Cardiac muscle cell (in vitro differentiated cells and primary cell): Measurements from ENCODE around the gene RGS3. TPM values are rescaled to one million over a fixed set of nuclear protein-coding genes. Genes with fewer than 3 reads are reported as not detected.
A peak's percentile ranks its signal among the peaks of the same experiment; 100 is the strongest.

Experiments used
- DNase-seq, 2 donors: peaks; one replicate each; pipeline versions ENCODE4 v3.0.0 to v3.0.0-alpha.2; 2010 to 2017; ENCODE audit warnings: low read depth in 1 of 2, low spot score in 1 of 2
- H3K27ac ChIP-seq: fragments of 200-600 bp; sonication (generic); 2 replicates; pipeline ENCODE4 v1.5.1; 2016
- H3K27me3 ChIP-seq: fragments of 200-600 bp; sonication (generic); 2 replicates; pipeline ENCODE4 v1.6.0; 2016; ENCODE audit warnings: control low read depth
- H3K36me3 ChIP-seq: fragments of 200-600 bp; sonication (generic); 2 replicates; pipeline ENCODE4 v1.5.1; 2016; ENCODE audit warnings: control low read depth
- H3K4me1 ChIP-seq: fragments of 200-600 bp; sonication (generic); 2 replicates; pipeline ENCODE4 v1.8.1; 2017; ENCODE audit warnings: low read depth, mild to moderate bottlenecking, mixed run types
- H3K4me3 ChIP-seq: fragments of 200-600 bp; sonication (generic); 2 replicates; pipeline ENCODE4 v1.5.1; 2016; ENCODE audit warnings: mild to moderate bottlenecking
- H3K9me3 ChIP-seq: fragments of 200-600 bp; sonication (generic); 2 replicates; pipeline ENCODE4 v1.5.1; 2017; ENCODE audit warnings: low read depth, mild to moderate bottlenecking, control low read depth
- polyA plus RNA-seq: library from polyadenylated mRNA; unstranded; fragments of >200 nt; fragmentation: Nextera tagmentation; extraction: Ambion mirVana; gene quantifications from 2 replicates; pipeline ENCODE4 v1.2.1, GENCODE V29; 2016
- total RNA-seq: library from RNA; depleted of rRNA; stranded (reverse); fragments of >200 nt; gene quantifications from 2 replicates; pipeline ENCODE4 v1.2.3, GENCODE V29; 2016
- TF ChIP-seq, protein P1 (sequence below): IDR thresholded peaks from 2 replicates; pipeline ENCODE4 v1.5.1; 2012; ENCODE audit warnings: low read depth, mild to moderate bottlenecking, low read length

RGS3 gene
- total and polyA plus RNA-seq, 2 experiments from 2014 or later: 94.7 to 126 TPM

DNA sequence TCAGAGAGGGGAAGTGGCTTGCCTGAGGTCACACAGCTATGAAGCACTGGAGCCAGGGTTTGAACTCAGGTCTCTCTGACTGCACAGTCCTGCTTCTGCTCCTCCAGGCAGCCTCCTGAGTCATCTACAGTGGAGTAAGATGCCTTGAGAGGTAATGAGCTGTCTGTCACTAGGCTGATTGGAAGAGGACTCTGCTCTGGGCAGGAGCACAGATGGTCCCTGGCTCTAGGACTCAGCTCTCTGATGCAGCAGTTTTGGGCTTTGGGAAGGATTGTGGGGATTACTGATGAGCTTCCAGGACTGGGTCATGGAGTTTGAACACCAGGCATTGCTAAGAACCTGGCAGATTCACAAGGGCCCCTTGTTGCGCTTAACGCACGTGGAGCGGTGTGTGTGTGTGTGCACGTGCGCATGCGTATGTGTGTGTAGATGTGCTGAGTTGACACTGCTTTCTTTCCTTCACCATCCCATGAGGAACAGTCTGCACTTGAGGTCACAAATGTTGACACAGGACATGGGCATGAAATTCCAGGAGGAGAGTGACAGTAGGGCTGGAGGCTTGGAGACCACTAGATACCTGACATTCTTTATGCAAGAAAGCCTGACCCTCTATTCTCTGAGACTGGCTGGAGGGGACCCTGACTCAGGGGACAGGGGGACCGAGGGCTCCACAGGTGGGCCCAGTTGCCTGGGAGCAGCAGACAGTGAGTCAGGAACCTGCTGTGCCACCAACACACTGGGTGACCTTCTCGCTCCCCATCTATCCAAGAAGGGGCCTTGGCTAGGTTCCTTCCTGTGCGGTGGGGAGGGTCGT is 170.5 kb downstream of the RGS3 start:
- H3K27ac ChIP-seq: peak overlapping the region; percentile 41
- no peaks in the 10 kb centered on the region for H3K27me3 ChIP-seq
- H3K36me3 ChIP-seq: no peaks in the 10 kb centered on the region
- DNase-seq: no peak
- no peak overlapping the region for H3K4me3 ChIP-seq
- H3K9me3 ChIP-seq: no peaks in the 10 kb centered on the region
- TF ChIP-seq, protein P1, sequence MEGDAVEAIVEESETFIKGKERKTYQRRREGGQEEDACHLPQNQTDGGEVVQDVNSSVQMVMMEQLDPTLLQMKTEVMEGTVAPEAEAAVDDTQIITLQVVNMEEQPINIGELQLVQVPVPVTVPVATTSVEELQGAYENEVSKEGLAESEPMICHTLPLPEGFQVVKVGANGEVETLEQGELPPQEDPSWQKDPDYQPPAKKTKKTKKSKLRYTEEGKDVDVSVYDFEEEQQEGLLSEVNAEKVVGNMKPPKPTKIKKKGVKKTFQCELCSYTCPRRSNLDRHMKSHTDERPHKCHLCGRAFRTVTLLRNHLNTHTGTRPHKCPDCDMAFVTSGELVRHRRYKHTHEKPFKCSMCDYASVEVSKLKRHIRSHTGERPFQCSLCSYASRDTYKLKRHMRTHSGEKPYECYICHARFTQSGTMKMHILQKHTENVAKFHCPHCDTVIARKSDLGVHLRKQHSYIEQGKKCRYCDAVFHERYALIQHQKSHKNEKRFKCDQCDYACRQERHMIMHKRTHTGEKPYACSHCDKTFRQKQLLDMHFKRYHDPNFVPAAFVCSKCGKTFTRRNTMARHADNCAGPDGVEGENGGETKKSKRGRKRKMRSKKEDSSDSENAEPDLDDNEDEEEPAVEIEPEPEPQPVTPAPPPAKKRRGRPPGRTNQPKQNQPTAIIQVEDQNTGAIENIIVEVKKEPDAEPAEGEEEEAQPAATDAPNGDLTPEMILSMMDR: no peak
- peaks cover 44% of the 10 kb centered on the region for H3K4me1 ChIP-seq

DNA sequence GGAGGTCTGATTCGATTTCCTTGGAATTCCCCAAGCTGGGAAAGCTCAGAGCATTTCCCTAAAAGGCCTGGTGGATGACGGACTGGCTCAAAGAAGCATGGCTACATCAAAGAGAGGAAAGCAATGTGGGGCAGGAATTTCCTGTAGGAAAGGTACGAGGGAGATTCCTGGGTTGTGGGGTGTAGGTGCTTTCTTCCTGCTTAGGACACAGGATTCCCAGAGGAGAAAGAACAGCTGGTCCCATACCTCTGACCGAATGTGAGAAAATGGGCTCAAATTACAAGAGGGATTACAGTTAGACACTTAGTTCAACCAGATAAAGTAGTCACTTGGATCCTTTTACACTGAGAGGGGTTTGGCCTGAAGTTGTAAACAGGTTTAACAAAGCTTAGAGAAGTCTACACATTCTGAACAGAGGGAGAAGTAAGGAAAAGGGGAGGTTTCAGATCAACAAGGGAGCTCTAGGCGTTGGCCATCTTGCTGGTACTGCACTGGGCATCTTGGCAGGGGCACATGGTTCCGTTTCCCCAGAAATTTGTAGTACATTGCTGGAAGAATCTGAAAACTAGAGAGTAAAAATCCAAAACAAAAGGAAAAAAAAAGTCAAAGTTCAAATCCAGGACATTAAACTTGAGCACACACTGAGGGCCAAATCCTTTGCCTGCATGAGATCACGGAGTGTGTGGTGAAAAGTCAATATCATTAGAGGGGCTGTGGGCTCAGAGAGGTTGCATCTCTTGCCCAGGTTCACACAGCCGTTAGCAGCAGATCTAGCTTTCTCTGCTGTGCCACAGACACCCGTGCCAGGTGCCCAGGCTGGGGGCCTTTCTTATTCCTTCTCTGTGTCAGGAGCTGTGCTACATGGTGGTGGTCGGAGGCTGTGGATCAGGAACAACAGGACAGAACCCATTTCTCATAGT is 171.3 kb downstream of the RGS3 start:
- peaks cover 44% of the 10 kb centered on the region for H3K4me1 ChIP-seq
- TF ChIP-seq, protein P1: no peak
- H3K9me3 ChIP-seq: no peaks in the 10 kb centered on the region
- DNase-seq: peak in 1 of 2 donors; percentile 38
- no peak overlapping the region for H3K4me3 ChIP-seq
- H3K36me3 ChIP-seq: no peaks in the 10 kb centered on the region
- peak overlapping the region; percentile 41 for H3K27ac ChIP-seq
- H3K27me3 ChIP-seq: no peaks in the 10 kb centered on the region

DNA sequence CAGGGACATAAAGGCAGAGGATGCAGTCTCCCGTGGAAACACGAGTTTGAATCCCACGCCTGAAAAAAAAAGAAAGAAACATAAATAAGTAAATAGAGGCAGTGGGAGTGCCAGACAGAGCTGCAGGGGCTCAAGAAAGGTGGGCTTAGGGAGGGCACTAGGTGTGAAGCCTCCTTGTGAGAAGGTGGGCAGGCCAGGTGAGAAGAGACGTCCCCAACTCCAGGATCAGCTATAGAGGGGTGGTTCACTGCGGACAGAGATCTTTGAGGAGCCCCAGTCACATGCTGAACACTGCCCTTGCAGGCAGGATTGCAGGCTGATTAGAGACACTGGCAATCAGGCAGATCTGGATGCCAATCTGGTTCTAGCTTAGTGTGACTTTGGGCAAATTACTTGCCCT is 172.1 kb downstream of the RGS3 start:
- Histone ChIP-seq H3K27ac (peak overlapping the region; percentile 52), H3K36me3 (no peaks in the 10 kb centered on the region), H3K27me3 (no peaks in the 10 kb centered on the region), H3K9me3 (no peaks in the 10 kb centered on the region), H3K4me3 (no peak overlapping the region), H3K4me1 (peaks cover 44% of the 10 kb centered on the region)
- no peak for DNase-seq
- TF ChIP-seq, protein P1: no peak

DNA sequence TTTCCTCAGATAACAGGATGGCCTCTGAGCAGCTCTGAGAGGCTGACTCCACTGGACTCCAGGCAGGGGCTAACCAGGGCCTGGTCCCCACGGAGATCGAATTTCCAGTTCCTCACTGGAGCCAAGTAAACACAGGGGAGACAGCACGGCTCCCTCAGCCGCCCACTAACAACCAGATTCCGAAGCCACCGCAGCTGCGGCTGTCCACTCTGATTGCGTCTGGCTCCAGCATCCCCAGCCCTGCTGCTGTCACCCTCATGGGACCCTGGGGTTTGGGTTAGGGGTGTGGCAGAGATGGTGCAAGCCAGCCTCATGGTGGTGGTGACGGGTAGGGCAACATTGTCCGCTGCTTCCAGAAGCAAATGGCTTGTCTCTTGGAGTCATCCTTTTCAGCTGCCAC is 172.6 kb downstream of the RGS3 start:
- TF ChIP-seq, protein P1: no peak
- Histone ChIP-seq H3K4me3 (no peak overlapping the region), H3K27ac (peak overlapping the region; percentile 52), H3K27me3 (no peaks in the 10 kb centered on the region), H3K4me1 (peaks cover 44% of the 10 kb centered on the region), H3K9me3 (no peaks in the 10 kb centered on the region), H3K36me3 (no peaks in the 10 kb centered on the region)
- DNase-seq: no peak

DNA sequence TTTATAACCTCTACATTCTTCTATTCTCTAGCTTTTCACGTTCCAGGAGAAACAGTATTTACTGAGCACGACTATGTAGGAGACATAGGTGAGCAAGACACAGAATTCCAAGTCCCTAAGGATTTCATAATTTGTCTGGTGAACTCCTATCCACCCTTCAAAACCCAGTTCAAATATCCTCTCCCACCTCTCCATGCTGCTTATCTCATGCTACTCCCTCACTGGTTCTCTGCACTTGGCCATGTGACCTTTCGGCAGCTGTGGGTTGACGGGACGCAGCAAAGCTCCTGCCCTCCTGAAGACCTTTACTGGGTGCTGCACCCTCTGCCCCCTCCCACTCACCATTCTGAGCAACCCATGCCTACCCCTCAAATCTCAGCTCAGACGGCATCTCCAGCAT is 173.2 kb downstream of the RGS3 start:
- no peaks in the 10 kb centered on the region for H3K27me3 ChIP-seq
- H3K36me3 ChIP-seq: no peaks in the 10 kb centered on the region
- no peaks in the 10 kb centered on the region for H3K9me3 ChIP-seq
- TF ChIP-seq, protein P1: no peak
- DNase-seq: no peak
- H3K4me3 ChIP-seq: no peak overlapping the region
- peaks cover 44% of the 10 kb centered on the region for H3K4me1 ChIP-seq
- no peak overlapping the region for H3K27ac ChIP-seq
